GM19099 (cell line): ENCODE results near the gene STAT4.

Experiments
- POLR2A ChIP-seq: IDR thresholded peaks from 3 replicates; pipeline ENCODE4 v1.6.1; 2011; ENCODE audit warnings: low read depth; ENCODE audit not compliant: insufficient read length; ENCODE audit errors: extremely low read depth

The STAT4 gene

GRCh38 chr2:191031256-191031655 is 119.5 kb downstream of the STAT4 start:
- TF ChIP-seq POLR2A = no peak

- TF ChIP-seq POLR2A = no peak
Observed at GRCh38 chr2:191030521-191031154, 120.2 kb downstream of the STAT4 start.

GRCh38 chr2:191029280-191029950 is 121.4 kb downstream of the STAT4 start:
- no peak for TF ChIP-seq POLR2A

- TF ChIP-seq POLR2A = no peak
Observed at GRCh38 chr2:191026377-191026776, 124.4 kb downstream of the STAT4 start.

GRCh38 chr2:191025135-191025534 is 125.7 kb downstream of the STAT4 start:
- no peak for TF ChIP-seq POLR2A

- no peak for TF ChIP-seq POLR2A
Observed at GRCh38 chr2:191023235-191023679, 127.5 kb downstream of the STAT4 start.

- TF ChIP-seq POLR2A = peak; percentile 2
Observed at GRCh38 chr2:191020742-191021381, 129.9 kb downstream of the STAT4 start.

- peak; percentile 96 for TF ChIP-seq POLR2A
Observed at GRCh38 chr2:191020221-191020741, 130.5 kb downstream of the STAT4 start.

- TF ChIP-seq POLR2A = no peak
Observed at GRCh38 chr2:191019376-191019775, 131.4 kb downstream of the STAT4 start.

- TF ChIP-seq POLR2A = peak; percentile 51
Observed at GRCh38 chr2:191018643-191019119, 132.1 kb downstream of the STAT4 start.

GRCh38 chr2:191018048-191018447 is 132.7 kb downstream of the STAT4 start:
- no peak for TF ChIP-seq POLR2A

- TF ChIP-seq POLR2A = no peak
Observed at GRCh38 chr2:191015831-191016230, 135.0 kb downstream of the STAT4 start.

- no peak for TF ChIP-seq POLR2A
Observed at GRCh38 chr2:191015239-191015638, 135.6 kb downstream of the STAT4 start.

GRCh38 chr2:191014653-191015020 is 136.2 kb downstream of the STAT4 start:
- TF ChIP-seq POLR2A = no peak

- TF ChIP-seq POLR2A = peak; percentile 100
Observed at GRCh38 chr2:191013932-191014652, 136.7 kb downstream of the STAT4 start, which contains the start of gene STAT1. Gene STAT1 (minus strand): TSS chr2:191014171. CDS start chr2:191010003, 4,168 bp downstream.
